GM12865 (cell line): Measurements from ENCODE around the gene DNAH1.

Experiments
- DNase-seq: peaks from one replicate; pipeline ENCODE4 v3.0.0; 2010; ENCODE audit warnings: low read depth
- H3K4me3 ChIP-seq: 2 replicates; pipeline ENCODE4 v1.5.1; 2011; ENCODE audit warnings: mild to moderate bottlenecking, low read depth, low read length, control low read depth
- TF ChIP-seq, protein P1 (sequence below): IDR thresholded peaks from 2 replicates; pipeline ENCODE4 v1.5.1; 2011; ENCODE audit warnings: low read length, control low read depth, low read depth, inconsistent platforms; ENCODE audit not compliant: insufficient read depth; ENCODE audit errors: missing control alignments

DNAH1 gene

GRCh38 chr3:52361011-52361410, 44.9 kb downstream of the DNAH1 start:
- no peak for DNase-seq
- TF ChIP-seq, protein P1, sequence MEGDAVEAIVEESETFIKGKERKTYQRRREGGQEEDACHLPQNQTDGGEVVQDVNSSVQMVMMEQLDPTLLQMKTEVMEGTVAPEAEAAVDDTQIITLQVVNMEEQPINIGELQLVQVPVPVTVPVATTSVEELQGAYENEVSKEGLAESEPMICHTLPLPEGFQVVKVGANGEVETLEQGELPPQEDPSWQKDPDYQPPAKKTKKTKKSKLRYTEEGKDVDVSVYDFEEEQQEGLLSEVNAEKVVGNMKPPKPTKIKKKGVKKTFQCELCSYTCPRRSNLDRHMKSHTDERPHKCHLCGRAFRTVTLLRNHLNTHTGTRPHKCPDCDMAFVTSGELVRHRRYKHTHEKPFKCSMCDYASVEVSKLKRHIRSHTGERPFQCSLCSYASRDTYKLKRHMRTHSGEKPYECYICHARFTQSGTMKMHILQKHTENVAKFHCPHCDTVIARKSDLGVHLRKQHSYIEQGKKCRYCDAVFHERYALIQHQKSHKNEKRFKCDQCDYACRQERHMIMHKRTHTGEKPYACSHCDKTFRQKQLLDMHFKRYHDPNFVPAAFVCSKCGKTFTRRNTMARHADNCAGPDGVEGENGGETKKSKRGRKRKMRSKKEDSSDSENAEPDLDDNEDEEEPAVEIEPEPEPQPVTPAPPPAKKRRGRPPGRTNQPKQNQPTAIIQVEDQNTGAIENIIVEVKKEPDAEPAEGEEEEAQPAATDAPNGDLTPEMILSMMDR = no peak

DNA sequence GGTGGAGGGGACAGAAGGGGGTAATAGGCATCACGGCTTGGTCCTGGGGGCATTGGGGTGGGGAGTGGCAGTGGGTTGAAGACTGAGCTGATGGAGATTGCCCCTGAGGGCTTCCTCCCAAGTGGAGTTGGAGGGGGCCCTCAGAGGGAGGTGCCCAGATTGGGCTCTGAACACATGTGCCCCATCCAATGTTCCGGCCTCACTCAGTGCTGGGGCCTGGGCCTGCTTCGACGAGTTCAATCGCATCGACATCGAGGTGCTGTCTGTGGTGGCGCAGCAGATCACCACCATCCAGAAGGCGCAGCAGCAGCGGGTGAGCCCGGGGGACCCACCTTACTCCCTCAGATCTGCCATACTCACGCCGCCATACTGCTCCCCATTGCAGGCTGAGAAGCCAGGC, 45.3 kb downstream of the DNAH1 start:
- no peak for DNase-seq
- TF ChIP-seq, protein P1 = no peak
- H3K4me3 ChIP-seq = no peak overlapping the region

More at GRCh38 chr3:52361011-52361410, 44.9 kb downstream of the DNAH1 start:
- no peak overlapping the region for H3K4me3 ChIP-seq

DNA sequence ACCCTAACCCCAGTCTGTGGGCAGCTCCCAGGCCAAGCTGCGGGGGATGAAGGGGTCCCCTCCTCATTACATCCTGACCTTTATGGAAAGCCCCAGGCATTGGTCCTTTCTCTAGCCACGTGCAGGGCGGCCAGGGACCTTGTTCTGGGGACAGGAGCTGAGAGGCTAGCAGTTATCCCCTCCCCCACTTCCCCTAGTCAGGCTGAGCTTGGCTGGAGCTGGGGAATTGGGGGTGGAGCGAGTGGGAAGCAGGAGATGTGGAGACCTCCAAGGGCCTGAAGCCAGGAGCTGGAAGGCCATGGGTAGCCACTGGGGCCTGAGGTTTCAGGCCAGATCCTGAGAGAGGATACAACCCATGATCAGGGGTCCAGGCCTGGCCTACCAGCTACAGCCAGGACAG, 45.8 kb downstream of the DNAH1 start:
- no peak for DNase-seq
- no peak overlapping the region for H3K4me3 ChIP-seq
- TF ChIP-seq, protein P1 = no peak

- no peak for DNase-seq
- H3K4me3 ChIP-seq = no peak overlapping the region
- TF ChIP-seq, protein P1 = no peak
Measured at GRCh38 chr3:52364322-52365035, 48.4 kb downstream of the DNAH1 start.

GRCh38 chr3:52366527-52366926, 50.4 kb downstream of the DNAH1 start:
- H3K4me3 ChIP-seq = no peak overlapping the region
- no peak for DNase-seq
- TF ChIP-seq, protein P1 = no peak

DNA sequence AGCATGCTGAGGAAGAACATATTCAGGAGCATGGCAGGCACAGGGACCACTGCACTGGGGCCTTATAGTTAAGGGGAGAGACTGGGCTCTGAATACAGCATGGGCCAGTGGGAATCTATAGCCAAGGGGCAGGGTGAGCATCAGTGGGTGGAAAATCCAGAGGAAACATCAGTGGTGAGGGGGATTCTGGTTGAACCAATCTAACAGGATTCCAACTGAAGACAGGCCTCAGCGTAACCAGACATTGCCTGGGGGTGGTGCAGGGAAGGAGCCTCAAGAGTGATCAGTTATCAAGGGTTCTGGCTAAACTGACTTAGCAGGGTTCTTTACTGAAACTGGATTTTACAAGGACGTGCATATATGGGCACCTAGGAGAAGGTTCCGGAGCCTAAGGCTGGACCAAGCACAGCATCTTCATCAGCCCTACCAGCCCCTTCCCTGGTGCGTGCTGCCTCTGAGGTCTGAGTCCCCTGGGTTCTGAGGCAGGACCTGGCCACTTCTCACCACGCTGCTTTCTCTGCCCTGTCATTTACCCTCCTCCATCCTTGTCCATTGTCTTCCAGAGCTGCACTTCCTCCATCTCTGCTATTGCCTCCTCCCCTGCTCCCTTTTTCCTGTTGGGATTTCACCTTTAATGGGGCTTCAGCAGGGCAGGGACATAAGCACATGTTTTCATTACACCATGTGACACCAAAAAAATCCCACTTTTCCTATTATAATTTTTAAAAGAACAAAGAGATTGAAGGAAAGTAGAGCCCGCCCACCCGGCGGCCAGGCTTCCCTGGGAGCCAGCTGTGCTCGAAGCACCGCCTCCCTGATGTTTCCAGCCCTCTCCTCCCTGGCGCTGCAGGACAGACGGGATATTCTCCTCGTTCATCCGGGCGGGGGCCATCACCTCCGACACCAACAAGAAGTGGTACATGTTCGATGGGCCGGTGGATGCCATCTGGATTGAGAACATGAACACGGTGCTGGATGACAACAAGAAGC, 52.1 kb downstream of the DNAH1 start:
- DNase-seq = no peak
- H3K4me3 ChIP-seq = no peak overlapping the region
- TF ChIP-seq, protein P1 = no peak
